PC-9 (cell line): ENCODE measurements around the gene FAM3B.

ENCODE experiments used
- EZH2 ChIP-seq: fragments of 200-600 bp; sonication (generic); IDR thresholded peaks from 2 replicates; pipeline ENCODE4 v1.8.0; 2017; ENCODE audit warnings: antibody characterized with exemption, low read depth
- TF ChIP-seq, protein P1 (sequence below): fragments of 200-600 bp; sonication (generic); conservative IDR thresholded peaks from 2 replicates; pipeline ENCODE4 v1.6.1; 2017; ENCODE audit warnings: mixed run types, antibody characterized with exemption, mild to moderate bottlenecking, moderate library complexity

DNA sequence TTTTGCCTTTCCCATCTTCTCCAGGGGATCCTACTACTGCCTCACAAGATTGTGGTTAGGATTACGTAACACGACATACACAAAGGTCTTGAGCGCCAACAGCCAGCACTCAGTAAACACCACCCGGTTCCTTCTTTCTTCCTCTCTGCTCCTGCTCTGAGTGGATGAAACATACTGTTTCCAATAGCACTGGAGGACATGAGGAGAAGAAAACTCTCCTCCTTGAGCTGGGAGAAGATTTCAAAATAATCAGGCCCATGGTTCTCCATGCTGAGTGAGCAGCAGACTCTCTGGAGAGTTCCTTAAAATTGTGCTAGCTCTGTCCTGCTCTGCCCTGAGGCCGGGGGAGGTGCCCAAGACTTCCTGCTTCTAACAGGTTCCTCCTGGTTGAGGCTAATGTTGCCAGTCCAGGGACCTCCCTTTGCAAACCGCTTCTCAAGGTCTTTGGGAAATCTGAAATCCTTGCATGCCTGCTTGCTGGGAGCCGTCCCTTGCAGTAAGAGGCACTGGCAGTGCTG is 80.0 kb downstream of the FAM3B start:
- TF ChIP-seq, protein P1, sequence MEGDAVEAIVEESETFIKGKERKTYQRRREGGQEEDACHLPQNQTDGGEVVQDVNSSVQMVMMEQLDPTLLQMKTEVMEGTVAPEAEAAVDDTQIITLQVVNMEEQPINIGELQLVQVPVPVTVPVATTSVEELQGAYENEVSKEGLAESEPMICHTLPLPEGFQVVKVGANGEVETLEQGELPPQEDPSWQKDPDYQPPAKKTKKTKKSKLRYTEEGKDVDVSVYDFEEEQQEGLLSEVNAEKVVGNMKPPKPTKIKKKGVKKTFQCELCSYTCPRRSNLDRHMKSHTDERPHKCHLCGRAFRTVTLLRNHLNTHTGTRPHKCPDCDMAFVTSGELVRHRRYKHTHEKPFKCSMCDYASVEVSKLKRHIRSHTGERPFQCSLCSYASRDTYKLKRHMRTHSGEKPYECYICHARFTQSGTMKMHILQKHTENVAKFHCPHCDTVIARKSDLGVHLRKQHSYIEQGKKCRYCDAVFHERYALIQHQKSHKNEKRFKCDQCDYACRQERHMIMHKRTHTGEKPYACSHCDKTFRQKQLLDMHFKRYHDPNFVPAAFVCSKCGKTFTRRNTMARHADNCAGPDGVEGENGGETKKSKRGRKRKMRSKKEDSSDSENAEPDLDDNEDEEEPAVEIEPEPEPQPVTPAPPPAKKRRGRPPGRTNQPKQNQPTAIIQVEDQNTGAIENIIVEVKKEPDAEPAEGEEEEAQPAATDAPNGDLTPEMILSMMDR, result no peak
- TF ChIP-seq EZH2, result no peak
